A549 (cell line): ENCODE data around the gene DYNC2H1.

Experiments
- CEBPB ChIP-seq, 2 experiments: fragments of >200 bp in 1 of 2; sonication (Bioruptor Twin) in 1 of 2; formaldehyde crosslinking in 1 of 2; IDR thresholded peaks; 2 replicates each; pipeline ENCODE4 v1.6.1; 2012 to 2016
- KDM1A ChIP-seq: fragments of 200-600 bp; sonication (generic); IDR thresholded peaks from 2 replicates; pipeline ENCODE4 v1.6.1; 2016; ENCODE audit warnings: low read depth, mild to moderate bottlenecking
- MAX ChIP-seq: IDR thresholded peaks from 2 replicates; pipeline ENCODE4 v1.6.1; 2012
- POLR2A ChIP-seq: IDR thresholded peaks from 2 replicates; pipeline ENCODE4 v1.6.1; 2012; ENCODE audit warnings: mild to moderate bottlenecking, low read length
- RAD21 ChIP-seq, 2 experiments: fragments of >200 bp in 1 of 2; sonication (Bioruptor Twin) in 1 of 2; formaldehyde crosslinking in 1 of 2; IDR thresholded peaks in 1 of 2; conservative IDR thresholded peaks in 1 of 2; 2 replicates in 1 of 2; 3 replicates in 1 of 2; pipeline ENCODE4 v1.6.1; 2012 to 2018; ENCODE audit warnings: inconsistent platforms in 1 of 2
- RCOR1 ChIP-seq: fragments of 150-350 bp; IDR thresholded peaks from 2 replicates; pipeline ENCODE4 v1.6.1; 2014; ENCODE audit warnings: antibody characterized with exemption, low read length, low read depth
- TF ChIP-seq, protein P1 (sequence below): fragments of >200 bp; sonication (Bioruptor Twin); formaldehyde crosslinking; IDR thresholded peaks from 3 replicates; pipeline ENCODE4 v1.5.1; 2016

DNA sequence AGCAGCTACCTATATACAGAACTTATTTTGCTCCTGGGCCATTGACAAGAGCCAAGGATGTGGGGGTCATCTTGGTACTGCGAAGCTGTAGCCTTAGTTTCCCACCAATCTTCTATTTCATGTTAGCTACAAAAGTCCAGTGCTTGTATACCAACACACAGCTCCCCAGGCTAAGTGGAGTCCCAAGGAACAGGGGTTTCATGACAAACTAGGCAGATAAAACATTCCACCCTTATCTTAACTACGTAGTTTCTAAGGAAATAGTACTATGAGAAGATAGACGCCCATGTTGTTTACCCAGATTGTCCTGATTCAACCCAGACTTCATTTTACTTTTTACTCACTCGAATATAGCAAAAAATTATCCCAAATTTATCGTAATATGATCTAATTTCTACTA is 218.5 kb downstream of the DYNC2H1 start:
- TF ChIP-seq CEBPB (IDR thresholded peaks at IDR 0.05) (no peak), POLR2A (no peak), KDM1A (no peak), RAD21 (conservative IDR thresholded peaks at IDR 0.05 in 1 of 2, IDR thresholded peaks at IDR 0.05 in 1 of 2) (no peak), MAX (no peak), RCOR1 (no peak)
- TF ChIP-seq, protein P1, sequence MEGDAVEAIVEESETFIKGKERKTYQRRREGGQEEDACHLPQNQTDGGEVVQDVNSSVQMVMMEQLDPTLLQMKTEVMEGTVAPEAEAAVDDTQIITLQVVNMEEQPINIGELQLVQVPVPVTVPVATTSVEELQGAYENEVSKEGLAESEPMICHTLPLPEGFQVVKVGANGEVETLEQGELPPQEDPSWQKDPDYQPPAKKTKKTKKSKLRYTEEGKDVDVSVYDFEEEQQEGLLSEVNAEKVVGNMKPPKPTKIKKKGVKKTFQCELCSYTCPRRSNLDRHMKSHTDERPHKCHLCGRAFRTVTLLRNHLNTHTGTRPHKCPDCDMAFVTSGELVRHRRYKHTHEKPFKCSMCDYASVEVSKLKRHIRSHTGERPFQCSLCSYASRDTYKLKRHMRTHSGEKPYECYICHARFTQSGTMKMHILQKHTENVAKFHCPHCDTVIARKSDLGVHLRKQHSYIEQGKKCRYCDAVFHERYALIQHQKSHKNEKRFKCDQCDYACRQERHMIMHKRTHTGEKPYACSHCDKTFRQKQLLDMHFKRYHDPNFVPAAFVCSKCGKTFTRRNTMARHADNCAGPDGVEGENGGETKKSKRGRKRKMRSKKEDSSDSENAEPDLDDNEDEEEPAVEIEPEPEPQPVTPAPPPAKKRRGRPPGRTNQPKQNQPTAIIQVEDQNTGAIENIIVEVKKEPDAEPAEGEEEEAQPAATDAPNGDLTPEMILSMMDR: no peak
